NOMO-1 (cell line): Measurements from ENCODE around the gene UPB1.
A peak's percentile ranks its signal among the peaks of the same experiment; 100 is the strongest.

ENCODE experiments used
- DNase-seq, 2 experiments: peaks; one replicate each; lab custom pipeline; 2025; ENCODE audit not compliant: unreplicated experiment in 2 of 2; lab: John Stamatoyannopoulos, UW

The UPB1 gene

GRCh38 chr22:24503137-24503842 is 8.2 kb downstream of the UPB1 start:
- DNase-seq, result peak; percentile 79 to 94

GRCh38 chr22:24503843-24504338 is 8.8 kb downstream of the UPB1 start:
- DNase-seq, result no peak

- no peak for DNase-seq
These were observed 9.4 kb downstream of the UPB1 start for GRCh38 chr22:24504540-24504939.

- DNase-seq, result peak in 1 of 2 experiments; percentile 13
These were observed 10.0 kb downstream of the UPB1 start for GRCh38 chr22:24504956-24505736.

DNA sequence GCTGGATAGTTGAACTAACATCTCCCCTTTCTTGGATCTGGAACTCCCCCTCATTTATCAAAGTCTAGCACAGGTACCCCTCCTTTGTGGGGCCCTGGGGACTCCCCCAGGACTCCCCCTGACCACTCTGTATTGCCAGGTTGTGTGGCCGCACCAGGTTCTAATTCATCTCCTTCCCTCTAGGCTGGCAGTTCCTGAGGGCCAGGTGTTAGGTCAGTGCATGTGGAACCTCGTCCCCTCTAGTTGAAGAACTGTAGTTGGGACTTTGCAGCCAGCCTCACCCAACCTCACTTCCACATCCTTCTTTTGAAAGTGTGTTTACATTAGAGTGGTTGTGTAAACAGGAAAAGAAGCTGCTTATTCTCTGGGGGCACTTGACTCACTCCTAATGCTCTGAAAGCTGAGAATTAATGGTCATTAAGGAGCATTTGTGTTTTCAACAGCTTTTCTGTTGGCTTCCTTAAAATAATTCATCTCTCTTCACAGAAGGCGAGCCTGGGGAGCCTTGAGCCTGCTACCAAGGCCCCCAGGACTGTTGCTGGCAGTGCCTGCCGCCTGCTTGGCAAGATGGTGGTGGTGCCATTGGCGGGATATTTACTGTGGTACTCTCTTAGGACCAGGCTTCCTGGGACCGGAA is 11.8 kb downstream of the UPB1 start:
- DNase-seq, result peak; percentile 62 to 80

DNA sequence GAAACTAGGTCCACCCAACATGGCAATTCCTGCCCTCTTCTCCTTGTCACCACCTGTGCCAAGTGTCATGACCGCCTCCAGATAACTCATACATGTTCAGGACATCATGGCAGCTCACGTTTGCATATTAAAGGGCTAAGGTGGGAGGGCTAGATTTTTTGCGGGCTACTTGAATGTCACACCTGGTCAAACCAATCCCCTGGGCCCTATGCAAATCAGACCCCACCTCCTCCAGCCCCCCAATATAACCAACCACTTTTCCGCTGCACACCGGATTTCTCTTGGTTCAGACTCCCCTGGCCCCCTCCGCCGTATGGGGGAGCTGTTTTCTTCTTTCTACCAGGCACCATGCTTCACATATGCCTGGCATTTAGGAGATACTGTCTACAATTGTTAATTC is 12.6 kb downstream of the UPB1 start:
- no peak for DNase-seq

DNA sequence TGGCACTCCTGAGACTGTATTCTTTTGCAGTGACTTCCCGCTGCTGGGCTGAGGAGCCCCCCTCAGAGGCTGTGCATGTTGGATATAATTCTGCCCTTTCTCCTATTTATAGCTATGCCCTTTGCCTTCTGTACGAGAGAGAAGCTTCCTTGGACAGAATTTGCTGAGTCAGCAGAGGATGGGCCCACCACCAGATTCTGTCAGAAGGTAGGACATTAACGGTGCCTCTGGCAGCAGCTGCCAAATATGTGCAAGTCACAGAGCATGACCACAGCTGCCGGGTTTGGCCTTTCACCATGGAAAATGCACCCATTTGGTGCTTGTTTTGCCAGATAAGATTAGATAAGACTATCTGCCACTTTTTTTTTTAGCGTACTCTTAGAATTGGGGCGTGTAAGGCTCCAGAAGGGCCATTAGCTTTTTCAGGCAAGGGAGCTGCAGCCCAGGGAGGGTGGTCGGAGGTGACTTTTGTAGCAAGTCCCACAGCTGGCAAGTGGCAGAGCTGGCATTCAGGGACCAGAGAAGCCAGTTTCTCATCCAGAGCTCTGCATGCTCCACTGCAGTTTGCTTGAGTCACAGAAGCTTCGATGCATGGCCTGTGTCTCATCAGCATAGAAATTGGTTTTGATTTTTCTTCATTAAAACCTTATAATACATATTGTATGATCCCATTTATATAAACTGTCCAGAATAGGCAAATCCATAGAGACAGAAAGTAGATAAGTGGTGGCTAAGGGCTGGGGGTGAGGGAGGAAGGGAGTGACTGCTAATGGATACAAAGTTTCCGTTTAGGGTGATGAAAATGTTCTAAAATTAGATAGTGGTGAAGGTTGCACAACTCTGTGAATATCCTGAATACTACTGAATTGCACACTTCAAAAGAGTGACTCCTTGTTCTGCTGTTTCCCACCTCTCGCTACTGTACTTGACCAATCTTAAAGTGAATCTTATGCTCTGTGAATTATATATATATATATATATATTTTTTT is 15.8 kb downstream of the UPB1 start:
- DNase-seq, result peak; percentile 93 to 98

DNA sequence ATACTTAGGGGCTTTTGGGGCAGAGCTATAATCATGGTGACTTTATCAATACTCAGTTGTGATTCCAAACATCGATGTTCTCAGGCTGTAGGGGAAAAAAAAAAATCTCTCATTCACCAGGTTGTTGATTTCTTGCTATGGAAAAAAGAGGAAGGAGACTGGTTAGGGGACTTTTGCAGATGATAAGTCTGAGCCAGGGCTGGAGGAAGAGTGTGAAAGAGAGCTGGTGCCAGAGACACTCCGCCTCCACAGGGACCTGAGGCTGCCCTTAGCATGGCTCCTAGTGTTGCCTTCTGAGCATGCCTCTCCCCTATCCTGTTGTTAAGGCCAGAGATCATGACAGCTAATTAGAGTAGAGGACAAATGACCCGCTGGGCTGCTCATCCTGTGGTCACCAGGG is 16.9 kb downstream of the UPB1 start:
- peak; percentile 37 to 49 for DNase-seq

GRCh38 chr22:24513378-24514240 is 18.5 kb downstream of the UPB1 start:
- DNase-seq, result no peak

DNA sequence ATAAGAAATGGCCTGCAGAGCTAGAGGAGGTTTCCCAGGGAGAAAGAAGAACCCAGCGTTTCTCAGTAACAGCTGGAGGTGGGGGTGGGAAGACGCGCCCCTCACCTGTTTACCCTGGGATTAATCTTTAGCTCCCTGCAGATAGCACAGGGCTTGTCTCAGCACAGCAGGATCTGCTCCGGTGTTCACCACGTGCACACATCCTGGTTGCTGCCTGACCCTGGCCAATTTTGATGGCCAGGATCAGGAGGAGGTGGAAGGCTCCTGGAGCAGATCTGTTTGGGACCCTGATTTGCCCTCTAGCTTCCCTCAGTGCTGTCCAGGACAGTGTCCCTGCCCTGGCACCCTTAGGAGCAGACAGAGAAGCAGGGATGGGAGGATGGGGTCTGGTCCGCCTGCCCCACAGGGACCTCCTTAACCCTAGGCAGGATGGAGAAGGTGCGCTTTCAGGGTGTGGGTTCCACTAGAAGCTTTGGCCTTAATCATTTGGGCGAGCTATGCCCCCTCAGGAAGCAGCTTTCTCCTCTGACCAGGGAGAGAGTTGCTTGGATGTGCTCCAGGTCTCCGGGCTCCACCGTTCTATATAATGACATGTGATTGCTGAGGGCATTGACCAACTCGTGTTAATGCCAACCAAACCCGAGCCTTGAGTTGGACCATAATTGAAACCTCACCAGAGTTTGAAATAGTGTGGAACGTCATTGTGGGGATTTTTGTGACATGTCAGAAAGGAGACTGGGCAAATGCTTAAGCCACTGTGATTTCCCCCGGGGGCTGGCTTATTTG is 19.3 kb downstream of the UPB1 start:
- no peak for DNase-seq

DNA sequence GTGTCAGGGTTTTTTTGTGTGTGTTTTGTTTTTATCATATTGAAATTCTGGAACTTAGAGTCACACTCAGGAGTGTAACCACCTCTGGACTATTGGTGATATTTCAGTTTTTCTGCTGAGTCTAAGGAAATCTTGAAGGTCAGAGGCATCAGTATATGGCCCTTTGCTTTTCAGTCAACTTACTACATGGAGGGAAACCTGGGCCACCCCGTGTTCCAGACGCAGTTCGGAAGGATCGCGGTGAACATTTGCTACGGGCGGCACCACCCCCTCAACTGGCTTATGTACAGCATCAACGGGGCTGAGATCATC is 19.9 kb downstream of the UPB1 start:
- no peak for DNase-seq

GRCh38 chr22:24516301-24516737 is 21.2 kb downstream of the UPB1 start:
- no peak for DNase-seq

DNA sequence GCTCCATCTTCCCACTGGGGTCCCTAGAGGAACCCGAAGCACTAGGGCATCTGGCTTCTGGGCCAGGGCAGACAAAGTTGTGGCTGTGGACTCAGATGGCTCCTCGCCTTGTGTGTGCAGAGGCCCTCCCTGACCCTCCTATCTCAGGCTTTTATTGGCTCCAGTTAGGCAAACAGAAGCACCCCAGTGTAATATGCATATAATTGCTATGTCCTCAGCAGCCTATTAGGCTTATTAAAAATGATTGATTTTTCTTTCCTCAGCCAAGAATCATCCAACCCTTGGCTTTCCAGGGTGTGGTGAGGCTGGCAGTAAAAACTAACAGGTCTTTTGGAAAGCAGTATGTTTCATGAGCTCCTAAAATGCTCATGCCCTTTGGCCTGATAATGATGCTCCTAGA is 22.3 kb downstream of the UPB1 start:
- DNase-seq, result no peak

- no peak for DNase-seq
These were observed 23.1 kb downstream of the UPB1 start for GRCh38 chr22:24518228-24518627.

- peak in 1 of 2 experiments; percentile 6 for DNase-seq
These were observed 23.8 kb downstream of the UPB1 start for GRCh38 chr22:24518771-24519485.

DNA sequence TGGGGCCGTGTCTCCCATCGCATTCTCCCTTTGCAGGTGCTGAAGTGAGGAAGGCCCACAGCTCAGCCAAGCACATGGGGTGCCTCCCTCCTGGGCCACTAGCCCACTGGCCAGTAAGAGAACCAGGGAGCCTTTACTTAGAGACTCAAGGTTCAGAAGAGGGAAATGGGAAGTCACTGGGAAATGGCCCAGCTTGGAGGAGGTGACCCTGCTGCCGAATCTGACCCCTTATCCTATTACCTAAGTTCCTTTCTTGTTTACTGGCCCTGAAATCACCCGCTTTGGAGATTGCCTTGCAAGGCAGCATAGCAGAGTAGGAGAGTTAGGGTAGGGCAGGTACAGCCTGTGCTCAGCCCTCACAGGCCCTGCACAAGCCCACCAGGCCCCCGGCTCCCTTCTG is 24.4 kb downstream of the UPB1 start:
- DNase-seq, result peak in 1 of 2 experiments; percentile 14

DNA sequence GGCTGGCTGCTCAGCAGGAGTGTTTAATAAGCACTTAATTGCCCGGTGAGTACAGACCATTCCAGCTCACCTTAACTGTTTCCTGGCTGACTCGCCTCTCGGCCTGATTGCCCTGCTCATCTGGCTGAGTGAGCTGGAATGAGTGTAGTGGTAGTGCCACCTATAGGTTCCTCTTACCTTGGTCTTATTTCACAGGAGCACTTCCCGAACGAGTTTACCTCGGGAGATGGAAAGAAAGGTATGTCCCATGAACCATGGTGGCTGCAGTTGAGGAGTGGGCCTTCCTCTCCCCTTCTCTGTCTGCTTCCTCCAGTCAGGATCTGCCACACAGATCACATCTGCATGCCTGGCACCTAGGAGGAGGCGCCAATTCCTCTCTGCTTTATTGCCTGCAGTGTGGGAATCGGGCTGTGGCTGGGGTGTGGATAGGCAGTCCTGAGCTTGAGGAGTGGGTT is 26.7 kb downstream of the UPB1 start:
- DNase-seq, result peak; percentile 41 to 65

- DNase-seq, result no peak
These were observed 28.7 kb downstream of the UPB1 start for GRCh38 chr22:24523873-24524272.
